Suprapubic skin (tissue), 4 donors: ENCODE results near the gene PSMD3.

ENCODE experiments used
- CTCF ChIP-seq, 2 donors: fragments of 200-600 bp in 1 of 2; fragments of 450-650 bp in 1 of 2; sonication (generic) in 1 of 2; IDR thresholded peaks; one replicate each; pipeline ENCODE4 v1.5.1; 2016 to 2019; ENCODE audit warnings: antibody characterized with exemption in 2 of 2, mild to moderate bottlenecking in 1 of 2, moderate library complexity in 1 of 2
- EP300 ChIP-seq: sonication (generic); formaldehyde crosslinking; IDR thresholded peaks from one replicate; pipeline ENCODE4 v1.6.1; 2017; ENCODE audit warnings: antibody characterized with exemption
- POLR2A ChIP-seq, 2 donors: fragments of 450-650 bp; IDR thresholded peaks; one replicate each; pipeline ENCODE4 v1.6.1; 2017; ENCODE audit warnings: antibody characterized with exemption in 2 of 2, mild to moderate bottlenecking in 2 of 2, moderate library complexity in 2 of 2
- POLR2AphosphoS5 ChIP-seq, 3 donors: sonication (generic); formaldehyde crosslinking; IDR thresholded peaks; one replicate each; pipeline ENCODE4 v1.6.1; 2017; ENCODE audit warnings: antibody characterized with exemption in 3 of 3

GRCh38 chr17:40032322-40033320 is 52.0 kb downstream of the PSMD3 start:
- TF ChIP-seq CTCF (IDR thresholded peaks at IDR 0.05) (no peak), POLR2A (IDR thresholded peaks at IDR 0.05) (no peak), EP300 (no peak), POLR2AphosphoS5 (IDR thresholded peaks at IDR 0.05) (no peak)
